Right lobe of liver (tissue), 6 donors: ENCODE results near the gene AKAP8. TPM values are rescaled to one million over a fixed set of nuclear protein-coding genes. Genes with fewer than 3 reads are reported as not detected.
A peak's percentile ranks its signal among the peaks of the same experiment; 100 is the strongest.

Experiments used
- ATAC-seq, 4 donors: fragments of 200-7000 bp; cut with Tn5 transposase; one replicate each; pipeline ENCODE4 v1.9.1; 2020; ENCODE audit warnings: mild to moderate bottlenecking in 4 of 4, moderate library complexity in 4 of 4
- DNase-seq, 3 donors: peaks; one replicate each; pipeline ENCODE4 v3.0.0-alpha.2; 2020
- H3K27ac ChIP-seq, 3 donors: fragments of 200-600 bp; one replicate each; pipeline ENCODE4 v1.8.0; 2022
- H3K27me3 ChIP-seq, 2 donors: fragments of 200-600 bp; one replicate each; pipeline ENCODE4 v1.8.0; 2022
- H3K36me3 ChIP-seq, 4 donors: fragments of 200-600 bp; sonication (generic) in 1 of 4; one replicate each; pipeline versions ENCODE4 v1.5.1 to v1.8.0; 2017 to 2022; ENCODE audit warnings: control low read depth in 1 of 4
- H3K4me1 ChIP-seq, 4 donors: fragments of 200-600 bp; sonication (generic) in 1 of 4; one replicate each; pipeline versions ENCODE4 v1.5.1 to v1.8.0; 2017 to 2022; ENCODE audit warnings: control low read depth in 1 of 4
- H3K4me3 ChIP-seq, 3 donors: fragments of 200-600 bp; one replicate each; pipeline ENCODE4 v1.8.0; 2022
- H3K9me3 ChIP-seq, 4 donors: fragments of 200-600 bp; sonication (generic) in 1 of 4; one replicate each; pipeline versions ENCODE4 v1.5.1 to v1.8.0; 2017 to 2022; ENCODE audit warnings: control low read depth in 1 of 4
- POLR2A ChIP-seq: fragments of 450-650 bp; IDR thresholded peaks from one replicate; pipeline ENCODE4 v1.6.1; 2017; ENCODE audit warnings: antibody characterized with exemption, mild to moderate bottlenecking
- WGBS: methylation state at CpG from one replicate; pipeline ENCODE4 v1.1.6; 2018; ENCODE audit warnings: low coverage, low lambda C conversion rate; ENCODE audit not compliant: insufficient coverage; ENCODE audit errors: missing lambda C conversion rate; 5-methylcytosine and 5-hydroxymethylcytosine counted together
- intact Hi-C, 2 donors: fragments of 100-400 bp; cut with DNase I; formaldehyde crosslinking; loops; one replicate each; pipeline versions ENCODE4 v1.11.2 to v1.14.1; 2022
- total RNA-seq, 6 experiments: library from RNA; depleted of rRNA in 2 of 6; stranded (reverse); fragments of >200 nt in 2 of 6; fragmentation: NEBNext Ultra II Directional in 3 of 6; extraction: Animal tissue kit (Norgen Biotek cat#: 25700) in 3 of 6; gene quantifications; one replicate each; pipeline versions ENCODE4 v1.1.0 to v1.2.4, GENCODE V29; 2016 to 2023
- TF ChIP-seq, protein P1 (sequence below), 4 donors: fragments of 200-600 bp in 3 of 4; fragments of 450-650 bp in 1 of 4; IDR thresholded peaks; one replicate each; pipeline versions ENCODE4 v1.5.1 to v1.8.0; 2016 to 2022; ENCODE audit warnings: antibody characterized with exemption in 4 of 4, mild to moderate bottlenecking in 2 of 4
- donor health status: DM: no; HTN: yes; CAD: no.
- donor health status: DM: no; HTN: no; CAD: no.
- donor health status: DM: no; HTN: no; CAD: no.
- donor health status: DM: no; HTN: yes; CAD: no.
- donor health status: DM: no; HTN: yes; CAD: no.

Gene AKAP8
- total RNA-seq, 6 experiments from 2014 or later = 10.0 to 20.2 (median 13.3) TPM

DNA sequence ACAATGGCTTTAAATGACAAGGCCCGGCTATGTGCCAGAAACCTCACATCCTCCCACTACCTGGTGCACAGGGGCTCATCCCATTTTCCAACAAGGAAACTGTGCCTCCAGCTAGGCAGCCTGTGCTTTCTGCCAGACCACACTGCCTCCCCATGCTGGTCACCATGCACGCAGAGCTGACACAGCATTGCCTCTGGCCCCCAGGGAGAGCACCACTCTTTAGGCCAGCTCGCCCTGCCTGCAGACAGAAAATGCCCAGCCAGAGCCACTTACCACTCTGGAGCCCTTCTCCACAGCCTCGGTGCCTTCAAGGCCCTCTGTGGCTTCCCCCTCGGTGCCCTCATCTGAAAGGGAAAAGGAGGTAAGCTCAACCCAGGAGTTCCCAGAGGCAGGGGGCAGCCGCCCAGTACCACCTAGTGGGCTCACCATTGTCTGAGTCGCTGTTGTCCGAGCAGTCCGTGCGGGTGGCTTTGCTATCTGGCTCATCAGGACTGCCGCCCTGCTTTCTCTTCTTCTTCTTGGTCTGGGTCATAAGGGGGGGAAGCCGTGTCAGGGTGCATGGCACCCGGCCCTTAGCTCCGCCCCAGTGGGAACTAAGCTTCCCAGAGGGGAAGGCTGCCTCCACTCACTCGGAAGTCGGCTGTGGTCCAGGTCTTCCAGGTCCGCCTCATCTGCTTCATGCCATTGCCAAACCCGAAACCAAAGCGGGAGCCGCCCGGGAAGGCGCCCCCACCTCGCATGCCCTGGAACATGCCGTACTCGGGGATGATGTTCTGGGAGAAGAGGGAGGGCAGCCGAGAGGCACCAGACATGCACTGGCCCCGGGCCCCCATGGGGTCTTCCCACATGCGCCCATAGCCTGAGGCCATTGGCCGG is 21.2 kb upstream of the AKAP8 start:
- no peaks in the 10 kb centered on the region for H3K9me3 ChIP-seq
- intact Hi-C loops = no loop called here
- no peak for TF ChIP-seq POLR2A
- TF ChIP-seq, protein P1, sequence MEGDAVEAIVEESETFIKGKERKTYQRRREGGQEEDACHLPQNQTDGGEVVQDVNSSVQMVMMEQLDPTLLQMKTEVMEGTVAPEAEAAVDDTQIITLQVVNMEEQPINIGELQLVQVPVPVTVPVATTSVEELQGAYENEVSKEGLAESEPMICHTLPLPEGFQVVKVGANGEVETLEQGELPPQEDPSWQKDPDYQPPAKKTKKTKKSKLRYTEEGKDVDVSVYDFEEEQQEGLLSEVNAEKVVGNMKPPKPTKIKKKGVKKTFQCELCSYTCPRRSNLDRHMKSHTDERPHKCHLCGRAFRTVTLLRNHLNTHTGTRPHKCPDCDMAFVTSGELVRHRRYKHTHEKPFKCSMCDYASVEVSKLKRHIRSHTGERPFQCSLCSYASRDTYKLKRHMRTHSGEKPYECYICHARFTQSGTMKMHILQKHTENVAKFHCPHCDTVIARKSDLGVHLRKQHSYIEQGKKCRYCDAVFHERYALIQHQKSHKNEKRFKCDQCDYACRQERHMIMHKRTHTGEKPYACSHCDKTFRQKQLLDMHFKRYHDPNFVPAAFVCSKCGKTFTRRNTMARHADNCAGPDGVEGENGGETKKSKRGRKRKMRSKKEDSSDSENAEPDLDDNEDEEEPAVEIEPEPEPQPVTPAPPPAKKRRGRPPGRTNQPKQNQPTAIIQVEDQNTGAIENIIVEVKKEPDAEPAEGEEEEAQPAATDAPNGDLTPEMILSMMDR (IDR thresholded peaks at IDR 0.05) = no peak
- H3K27ac ChIP-seq = no peak overlapping the region
- H3K4me3 ChIP-seq = no peak overlapping the region
- H3K36me3 ChIP-seq = peaks cover 4 to 76% (median 37%) of the 10 kb centered on the region in 4 donors
- DNase-seq = no peak
- no peaks in the 10 kb centered on the region for H3K27me3 ChIP-seq
- no peak for ATAC-seq
- WGBS = 100% methylated on average over 1 of the region's 29 CpGs
- H3K4me1 ChIP-seq = peaks cover 0 to 6% (median 0%) of the 10 kb centered on the region in 4 donors

DNA sequence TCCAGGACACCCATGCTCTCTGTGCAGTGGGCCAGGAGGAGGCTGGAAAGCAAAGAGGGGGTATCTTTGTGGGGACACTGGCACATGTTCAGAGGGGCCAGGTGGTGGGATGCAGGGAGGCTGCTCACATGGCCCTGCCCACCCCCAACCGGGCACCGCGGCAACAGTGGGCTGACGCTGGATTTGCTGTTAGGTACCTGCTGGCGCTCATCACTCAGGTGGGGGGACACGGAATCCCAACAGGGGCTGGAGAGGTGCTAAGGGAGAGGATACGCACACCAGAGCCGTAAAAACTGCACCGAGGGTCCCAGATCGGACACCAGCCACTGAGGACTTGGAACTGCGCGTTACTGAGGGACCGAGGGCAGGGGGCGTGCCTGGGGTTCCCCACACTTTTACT is 20.0 kb upstream of the AKAP8 start:
- TF ChIP-seq POLR2A = no peak
- TF ChIP-seq, protein P1 (IDR thresholded peaks at IDR 0.05) = no peak
- WGBS = 97% methylated on average over 6 of the region's 14 CpGs

DNA sequence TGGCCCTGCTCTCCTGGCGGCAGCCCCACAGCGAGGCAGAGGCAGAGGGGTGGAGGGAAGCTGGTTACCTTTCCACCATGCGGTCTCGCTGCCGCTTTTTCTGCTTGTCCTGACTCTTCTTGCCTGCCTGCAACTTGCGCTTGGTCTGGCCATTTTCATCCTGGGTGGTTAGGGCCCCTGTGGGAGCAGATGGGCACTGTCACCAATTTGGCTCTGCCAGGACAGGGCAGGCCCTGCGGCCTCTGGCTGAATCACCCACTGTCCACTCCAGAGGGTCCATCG is 19.6 kb upstream of the AKAP8 start:
- ATAC-seq = no peak
- no peaks in the 10 kb centered on the region for H3K9me3 ChIP-seq
- H3K27ac ChIP-seq = no peak overlapping the region
- no peaks in the 10 kb centered on the region for H3K27me3 ChIP-seq
- WGBS = 93% methylated on average over 3 of the region's 8 CpGs
- H3K4me3 ChIP-seq = no peak overlapping the region
- intact Hi-C loops = no loop called here
- TF ChIP-seq POLR2A = no peak
- TF ChIP-seq, protein P1 (IDR thresholded peaks at IDR 0.05) = no peak
- H3K36me3 ChIP-seq = peaks cover 4 to 74% (median 37%) of the 10 kb centered on the region in 4 donors
- no peak for DNase-seq
- H3K4me1 ChIP-seq = peaks cover 0 to 3% (median 0%) of the 10 kb centered on the region in 4 donors

More for the DNA sequence above, 20.0 kb upstream of the AKAP8 start:
- ATAC-seq (no peak), DNase-seq (no peak)
- Histone ChIP-seq H3K27me3 (no peaks in the 10 kb centered on the region), H3K36me3 (peaks cover 4 to 76% (median 37%) of the 10 kb centered on the region in 4 donors), H3K27ac (no peak overlapping the region), H3K4me1 (peaks cover 0 to 6% (median 0%) of the 10 kb centered on the region in 4 donors), H3K9me3 (no peaks in the 10 kb centered on the region), H3K4me3 (no peak overlapping the region)
- intact Hi-C loops = no loop called here

DNA sequence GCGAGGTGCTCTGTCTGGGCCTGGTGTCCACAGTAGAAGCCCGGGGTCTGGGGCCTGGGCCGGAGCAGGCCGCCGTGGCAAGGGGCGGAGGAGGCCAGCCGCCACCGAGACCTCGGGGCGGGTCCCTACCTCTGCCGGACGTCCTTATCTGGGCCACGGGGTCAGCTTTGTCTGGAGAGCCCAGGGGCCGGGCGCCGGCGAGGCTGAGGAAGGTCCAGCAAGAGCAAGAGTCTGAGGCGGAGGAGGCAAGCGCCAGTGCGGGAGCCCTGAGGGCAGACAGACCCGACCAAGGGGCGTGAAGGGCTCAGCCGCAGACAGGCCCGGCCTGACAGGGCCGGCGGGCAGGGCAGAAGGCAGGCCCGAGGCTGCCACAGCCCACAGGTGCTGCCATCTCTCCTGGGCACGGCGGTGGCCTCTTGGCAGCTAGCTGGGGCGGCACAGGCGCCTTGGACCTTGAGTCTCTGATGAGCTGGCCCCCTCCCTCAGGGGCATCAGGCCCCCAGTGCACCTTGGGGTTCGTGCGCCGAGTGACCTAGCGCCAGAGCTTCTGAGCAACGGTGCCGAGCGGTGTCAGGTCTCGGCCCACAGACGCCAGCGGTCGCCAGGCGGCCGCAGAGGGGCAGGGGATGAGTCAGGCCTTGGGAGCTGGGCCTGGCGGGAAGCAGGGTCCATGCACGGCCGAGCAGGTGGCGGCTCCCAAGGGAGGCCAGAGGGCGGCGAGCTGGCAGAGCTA is 19.1 kb upstream of the AKAP8 start:
- DNase-seq (peak in 2 of 3 donors; percentile 54 to 57), ATAC-seq (peak; percentile 17 to 46 (median 36))
- Histone ChIP-seq H3K9me3 (no peaks in the 10 kb centered on the region), H3K27ac (no peak overlapping the region), H3K36me3 (peaks cover 4 to 71% (median 37%) of the 10 kb centered on the region in 4 donors), H3K4me3 (no peak overlapping the region), H3K4me1 (no peaks in the 10 kb centered on the region), H3K27me3 (no peaks in the 10 kb centered on the region)
- intact Hi-C loops = no loop called here
- TF ChIP-seq, protein P1 (IDR thresholded peaks at IDR 0.05) = no peak
- no peak for TF ChIP-seq POLR2A
- 87% methylated on average over 6 of the region's 50 CpGs for WGBS
